ENCODE data around the gene SMAD9. TPM values are rescaled to one million over a fixed set of nuclear protein-coding genes. Genes with fewer than 3 reads are reported as not detected.

Gene SMAD9
- total RNA-seq, 3 donors from 2014 or later (not counting 1 experiment from before 2014, with no cell fraction given): not detected

GRCh38 chr13:36837354-36838092, 82.5 kb downstream of the SMAD9 start:
- Histone ChIP-seq H3K9me3 (ENCODE audit: control insufficient read depth, insufficient read depth, low read length) (no peaks in the 10 kb centered on the region), H3K27ac (ENCODE audit: low read length) (no peak overlapping the region), H3K36me3 (ENCODE audit: control insufficient read depth, insufficient read depth, low read length) (peaks cover 3% of the 10 kb centered on the region), H3K4me3 (ENCODE audit: low read length) (no peak overlapping the region), H3K27me3 (ENCODE audit: control insufficient read depth, insufficient read depth, low read length) (no peaks in the 10 kb centered on the region), H3K4me1 (ENCODE audit: control insufficient read depth, insufficient read depth, low read length) (no peaks in the 10 kb centered on the region)
- no peak overlapping the region for H3K27ac Mint-ChIP-seq
- no peak for TF ChIP-seq CTCF (IDR thresholded peaks at IDR 0.05)
- ATAC-seq (no peak), DNase-seq (no peak)
- H3K4me3 Mint-ChIP-seq: no peak overlapping the region
- no peaks in the 10 kb centered on the region for H3K9me3 Mint-ChIP-seq
- H3K36me3 Mint-ChIP-seq: no peaks in the 10 kb centered on the region
- no peaks in the 10 kb centered on the region for H3K27me3 Mint-ChIP-seq (ENCODE audit: low read depth in 2 of 2)
- WGBS (ENCODE audit: insufficient coverage): 96% methylated on average over 3 of the region's 4 CpGs
- intact Hi-C loops (cut with micrococcal nuclease): no loop called here
- no peaks in the 10 kb centered on the region for H3K4me1 Mint-ChIP-seq

GRCh38 chr13:36834299-36834698, 85.7 kb downstream of the SMAD9 start:
- Mint-ChIP-seq H3K9me3 (no peaks in the 10 kb centered on the region), H3K27me3 (ENCODE audit: low read depth in 2 of 2) (no peaks in the 10 kb centered on the region), H3K4me1 (peaks cover 0 to 5% of the 10 kb centered on the region in 2 donors), H3K27ac (no peak overlapping the region), H3K36me3 (no peaks in the 10 kb centered on the region), H3K4me3 (no peak overlapping the region)
- intact Hi-C loops (cut with micrococcal nuclease): no loop called here
- H3K36me3 ChIP-seq (ENCODE audit: control insufficient read depth, insufficient read depth, low read length): peaks cover 11% of the 10 kb centered on the region
- no peak overlapping the region for H3K4me3 ChIP-seq (ENCODE audit: low read length)
- TF ChIP-seq CTCF (IDR thresholded peaks at IDR 0.05): no peak
- H3K27ac ChIP-seq (ENCODE audit: low read length): no peak overlapping the region
- no peaks in the 10 kb centered on the region for H3K4me1 ChIP-seq (ENCODE audit: control insufficient read depth, insufficient read depth, low read length)
- no peaks in the 10 kb centered on the region for H3K9me3 ChIP-seq (ENCODE audit: control insufficient read depth, insufficient read depth, low read length)
- H3K27me3 ChIP-seq (ENCODE audit: control insufficient read depth, insufficient read depth, low read length): no peaks in the 10 kb centered on the region
- no CpG with 5 or more reads among the region's 3 CpGs for WGBS (ENCODE audit: insufficient coverage)
- no peak for DNase-seq
- ATAC-seq: no peak

GRCh38 chr13:36831291-36831690, 88.7 kb downstream of the SMAD9 start:
- Histone ChIP-seq H3K4me1 (ENCODE audit: control insufficient read depth, insufficient read depth, low read length) (no peaks in the 10 kb centered on the region), H3K36me3 (ENCODE audit: control insufficient read depth, insufficient read depth, low read length) (peaks cover 27% of the 10 kb centered on the region), H3K27ac (ENCODE audit: low read length) (no peak overlapping the region), H3K27me3 (ENCODE audit: control insufficient read depth, insufficient read depth, low read length) (no peaks in the 10 kb centered on the region), H3K4me3 (ENCODE audit: low read length) (no peak overlapping the region), H3K9me3 (ENCODE audit: control insufficient read depth, insufficient read depth, low read length) (no peaks in the 10 kb centered on the region)
- Mint-ChIP-seq H3K4me1 (peaks cover 0 to 5% of the 10 kb centered on the region in 2 donors), H3K36me3 (no peaks in the 10 kb centered on the region), H3K27ac (no peak overlapping the region), H3K9me3 (no peaks in the 10 kb centered on the region), H3K4me3 (no peak overlapping the region), H3K27me3 (ENCODE audit: low read depth in 2 of 2) (no peaks in the 10 kb centered on the region)
- no peak for ATAC-seq
- no peak for TF ChIP-seq CTCF (IDR thresholded peaks at IDR 0.05)
- WGBS (ENCODE audit: insufficient coverage): 100% methylated on average over 2 of the region's 3 CpGs
- DNase-seq: no peak
- intact Hi-C loops (cut with micrococcal nuclease): no loop called here

- peaks cover 31% of the 10 kb centered on the region for H3K36me3 ChIP-seq (ENCODE audit: control insufficient read depth, insufficient read depth, low read length)
- no peak overlapping the region for H3K27ac ChIP-seq (ENCODE audit: low read length)
- 88% methylated on average over 1 of the region's 1 CpG for WGBS (ENCODE audit: insufficient coverage)
- H3K4me3 Mint-ChIP-seq: no peak overlapping the region
- ATAC-seq: no peak
- H3K27me3 ChIP-seq (ENCODE audit: control insufficient read depth, insufficient read depth, low read length): no peaks in the 10 kb centered on the region
- peaks cover 5% of the 10 kb centered on the region in 2 donors for H3K4me1 Mint-ChIP-seq
- H3K27me3 Mint-ChIP-seq (ENCODE audit: low read depth in 2 of 2): no peaks in the 10 kb centered on the region
- no peaks in the 10 kb centered on the region for H3K4me1 ChIP-seq (ENCODE audit: control insufficient read depth, insufficient read depth, low read length)
- no peak for TF ChIP-seq CTCF (IDR thresholded peaks at IDR 0.05)
- H3K4me3 ChIP-seq (ENCODE audit: low read length): no peak overlapping the region
- H3K9me3 Mint-ChIP-seq: no peaks in the 10 kb centered on the region
- no peak overlapping the region for H3K27ac Mint-ChIP-seq
- intact Hi-C loops (cut with micrococcal nuclease): no loop called here
- no peaks in the 10 kb centered on the region for H3K36me3 Mint-ChIP-seq
- H3K9me3 ChIP-seq (ENCODE audit: control insufficient read depth, insufficient read depth, low read length): no peaks in the 10 kb centered on the region
- no peak for DNase-seq
Observed at GRCh38 chr13:36829753-36830152, 90.3 kb downstream of the SMAD9 start.
